K562 (cell line): ENCODE measurements around the gene UQCRH. TPM values are rescaled to one million over a fixed set of nuclear protein-coding genes. Genes with fewer than 3 reads are reported as not detected.

Experiments used
- BRCA1 ChIP-seq, 2 experiments: fragments of 450-650 bp in 1 of 2; sonication (generic) in 1 of 2; formaldehyde crosslinking in 1 of 2; IDR thresholded peaks; 2 replicates each; pipeline versions ENCODE4 v1.5.0 to v1.6.1; 2017 to 2020; ENCODE audit warnings: mild to moderate bottlenecking in 1 of 2, missing genetic modification reagents in 1 of 2
- BRF1 ChIP-seq: IDR thresholded peaks from 3 replicates; pipeline ENCODE4 v1.6.1; 2011; ENCODE audit warnings: borderline replicate concordance, mild to moderate bottlenecking; ENCODE audit not compliant: insufficient read length; ENCODE audit errors: extremely low read depth
- EP400 ChIP-seq: fragments of 450-650 bp; IDR thresholded peaks from 2 replicates; pipeline ENCODE4 v1.6.1; 2017; ENCODE audit warnings: antibody characterized with exemption, mild to moderate bottlenecking, moderate library complexity
- FOXA1 ChIP-seq: fragments of 450-650 bp; IDR thresholded peaks from 2 replicates; pipeline ENCODE4 v1.6.1; 2016; ENCODE audit warnings: mild to moderate bottlenecking, borderline replicate concordance
- GTF2E2 ChIP-seq: fragments of 200-800 bp; sonication (Bioruptor generic); IDR thresholded peaks from 2 replicates; pipeline ENCODE4 v1.6.1; 2016; ENCODE audit warnings: missing genetic modification characterization, missing compliant biosample characterization
- HINFP ChIP-seq: fragments of 450-650 bp; conservative IDR thresholded peaks from 2 replicates; pipeline ENCODE4 v1.6.1; 2016; ENCODE audit warnings: missing genetic modification characterization, low read depth, mild to moderate bottlenecking, control low read depth, missing compliant biosample characterization
- MCM2 ChIP-seq: fragments of 450-650 bp; IDR thresholded peaks from 2 replicates; pipeline ENCODE4 v1.6.1; 2017; ENCODE audit warnings: low read depth, mild to moderate bottlenecking
- MNT ChIP-seq, 2 experiments: fragments of 450-650 bp; conservative IDR thresholded peaks; 2 replicates each; pipeline ENCODE4 v1.6.1; 2017; ENCODE audit warnings: mild to moderate bottlenecking in 2 of 2, moderate library complexity in 2 of 2
- MTA1 ChIP-seq: fragments of 450-650 bp; IDR thresholded peaks from 2 replicates; pipeline ENCODE4 v1.6.1; 2017; ENCODE audit warnings: borderline replicate concordance
- PRDM10 ChIP-seq: fragments of 450-650 bp; IDR thresholded peaks from 2 replicates; pipeline ENCODE4 v1.6.1; 2018; ENCODE audit not compliant: partially characterized antibody
- SRSF7 ChIP-seq: fragments of 200-400 bp; formaldehyde crosslinking; optimal IDR thresholded peaks from 2 replicates; pipeline ENCODE3; 2017; ENCODE audit warnings: mild to moderate bottlenecking, low read depth, low read length
- STAG1 ChIP-seq: sonication (generic); formaldehyde crosslinking; IDR thresholded peaks from 2 replicates; pipeline ENCODE4 v1.5.0; 2020; ENCODE audit warnings: missing genetic modification reagents, borderline replicate concordance
- SUPT5H ChIP-seq: fragments of 450-650 bp; IDR thresholded peaks from 2 replicates; pipeline ENCODE4 v1.6.1; 2016
- TCF7L2 ChIP-seq: fragments of 150-350 bp; IDR thresholded peaks from 2 replicates; pipeline ENCODE4 v1.6.1; 2016; ENCODE audit warnings: low read depth, mild to moderate bottlenecking, low read length, moderate library complexity
- TEAD2 ChIP-seq: fragments of 450-650 bp; IDR thresholded peaks from 2 replicates; pipeline ENCODE4 v1.6.1; 2016; ENCODE audit warnings: missing genetic modification characterization, control low read depth, missing compliant biosample characterization
- ZNF395 ChIP-seq: fragments of 200-800 bp; sonication (Bioruptor generic); IDR thresholded peaks from 2 replicates; pipeline ENCODE4 v1.6.1; 2017; ENCODE audit warnings: missing genetic modification characterization, missing compliant biosample characterization
- polyA plus RNA-seq, 8 experiments: library from polyadenylated mRNA; depleted of rRNA in 4 of 8; stranded (reverse) in 5 of 8; unstranded in 3 of 8; fragments of >200 nt; fragmentation: Nextera tagmentation in 2 of 8; fragmentation: Illumina TruSeq in 1 of 8; extraction: Ambion mirVana in 2 of 8; extraction: Trizol in 1 of 8; gene quantifications; 2 replicates each; pipeline versions ENCODE4 v1.2.1 to v1.2.3, GENCODE V29; 2011 to 2014; ENCODE audit warnings: inconsistent platforms in 1 of 8, missing spikeins in 1 of 8
- total RNA-seq, 7 experiments: library from RNA; depleted of rRNA in 6 of 7; stranded (reverse); fragments of >200 nt in 6 of 7; fragmentation: Illumina TruSeq in 2 of 7; extraction: Trizol in 2 of 7; gene quantifications; 2 replicates each; pipeline versions ENCODE4 v1.2.1 to v1.2.3, GENCODE V29; 2011 to 2021; ENCODE audit warnings: low replicate concordance in 1 of 7
- TF ChIP-seq, protein P1 (sequence below): conservative IDR thresholded peaks from 2 replicates; pipeline ENCODE4 v1.6.1; 2011; ENCODE audit warnings: low read depth, mild to moderate bottlenecking, low read length; ENCODE audit not compliant: control insufficient read depth

Gene UQCRH
- total and polyA plus RNA-seq, 9 of the 15 experiments (the other 6 are each of a cell fraction or from before 2014, with no cell fraction given) = 1,267 to 5,184 (median 2,410) TPM

GRCh38 chr1:46315669-46316403 lies 12.3 kb downstream of the UQCRH start (continued):
- TF ChIP-seq, protein P1, sequence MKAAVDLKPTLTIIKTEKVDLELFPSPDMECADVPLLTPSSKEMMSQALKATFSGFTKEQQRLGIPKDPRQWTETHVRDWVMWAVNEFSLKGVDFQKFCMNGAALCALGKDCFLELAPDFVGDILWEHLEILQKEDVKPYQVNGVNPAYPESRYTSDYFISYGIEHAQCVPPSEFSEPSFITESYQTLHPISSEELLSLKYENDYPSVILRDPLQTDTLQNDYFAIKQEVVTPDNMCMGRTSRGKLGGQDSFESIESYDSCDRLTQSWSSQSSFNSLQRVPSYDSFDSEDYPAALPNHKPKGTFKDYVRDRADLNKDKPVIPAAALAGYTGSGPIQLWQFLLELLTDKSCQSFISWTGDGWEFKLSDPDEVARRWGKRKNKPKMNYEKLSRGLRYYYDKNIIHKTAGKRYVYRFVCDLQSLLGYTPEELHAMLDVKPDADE = no peak
- TF ChIP-seq PRDM10 (peak; percentile 65), SRSF7 (no peak), TEAD2 (tag) (no peak), MTA1 (no peak), FOXA1 (no peak), TCF7L2 (no peak), MCM2 (no peak), BRF1 (no peak), BRCA1 (IDR thresholded peaks at IDR 0.05) (no peak), BRCA1 (CRISPR knock-in tag; IDR thresholded peaks at IDR 0.05) (no peak), EP400 (no peak), GTF2E2 (tag) (no peak), SUPT5H (peak; percentile 65), HINFP (tag) (no peak), MNT (conservative IDR thresholded peaks at IDR 0.05) (no peak), ZNF395 (CRISPR knock-in tag) (no peak), STAG1 (no peak)
